MM.1S (cell line): Measurements from ENCODE around the gene TNNC2.

Experiments
- DNase-seq: peaks from one replicate; pipeline ENCODE4 v3.0.0-alpha.2; 2015
- H2AFZ ChIP-seq: fragments of 300-600 bp; sonication (generic); 2 replicates; pipeline ENCODE4 v1.6.0; 2016; ENCODE audit warnings: antibody characterized with exemption, low read length
- H3F3A ChIP-seq: fragments of 300-600 bp; sonication (generic); 2 replicates; pipeline ENCODE4 v1.6.1; 2016; ENCODE audit warnings: mild to moderate bottlenecking, antibody characterized with exemption, low read length, moderate library complexity, mixed read lengths; ENCODE audit not compliant: insufficient read depth
- H3K27ac ChIP-seq: fragments of 300-600 bp; sonication (generic); 2 replicates; pipeline ENCODE4 v1.5.1; 2016; ENCODE audit warnings: mild to moderate bottlenecking, low read length
- H3K27me3 ChIP-seq: fragments of 300-600 bp; sonication (generic); replicated peaks from 2 replicates; pipeline ENCODE4 v1.6.0; 2016; ENCODE audit warnings: low read length; ENCODE audit not compliant: insufficient read depth
- H3K36me3 ChIP-seq: fragments of 300-600 bp; sonication (generic); replicated peaks from 2 replicates; pipeline ENCODE4 v1.6.1; 2016; ENCODE audit warnings: mild to moderate bottlenecking, low read length, mixed read lengths; ENCODE audit not compliant: insufficient read depth
- H3K4me1 ChIP-seq: fragments of 300-600 bp; sonication (generic); 2 replicates; pipeline ENCODE4 v1.6.1; 2016; ENCODE audit warnings: low read length, mixed read lengths
- H3K4me2 ChIP-seq: fragments of 300-600 bp; sonication (generic); 2 replicates; pipeline ENCODE4 v1.6.0; 2016; ENCODE audit warnings: low read depth, low read length
- H3K4me3 ChIP-seq: fragments of 300-600 bp; sonication (generic); 2 replicates; pipeline ENCODE4 v1.5.1; 2016; ENCODE audit warnings: low read length, mixed read lengths
- H3K79me2 ChIP-seq: fragments of 300-600 bp; sonication (generic); 2 replicates; pipeline ENCODE4 v1.6.1; 2016; ENCODE audit warnings: mixed run types, low read length, mixed read lengths
- H3K9ac ChIP-seq: fragments of 300-600 bp; sonication (generic); 2 replicates; pipeline ENCODE4 v1.6.1; 2016; ENCODE audit warnings: low read length, mixed read lengths
- H3K9me2 ChIP-seq: fragments of 300-600 bp; sonication (generic); replicated peaks from 2 replicates; pipeline ENCODE4 v1.6.1; 2016; ENCODE audit warnings: mild to moderate bottlenecking, low read length, mixed read lengths; ENCODE audit not compliant: insufficient read depth
- H3K9me3 ChIP-seq: fragments of 300-600 bp; sonication (generic); replicated peaks from 2 replicates; pipeline ENCODE4 v1.6.1; 2016; ENCODE audit warnings: mild to moderate bottlenecking, low read length, mixed read lengths; ENCODE audit not compliant: insufficient read depth
- H4K20me1 ChIP-seq: fragments of 300-600 bp; sonication (generic); 2 replicates; pipeline ENCODE4 v1.6.1; 2016; ENCODE audit warnings: mild to moderate bottlenecking, low read length, moderate library complexity, mixed read lengths; ENCODE audit not compliant: insufficient read depth
- EZH2 ChIP-seq: fragments of 300-600 bp; sonication (generic); optimal IDR thresholded peaks from 2 replicates; pipeline ENCODE3; 2017; ENCODE audit warnings: low read depth, mild to moderate bottlenecking, antibody characterized with exemption, low read length, mixed read lengths
- EZH2phosphoT487 ChIP-seq: fragments of 300-600 bp; sonication (generic); IDR thresholded peaks from 2 replicates; pipeline ENCODE4 v1.6.1; 2018; ENCODE audit warnings: antibody characterized with exemption, low read length
- TF ChIP-seq, protein P1 (sequence below): fragments of 300-600 bp; sonication (generic); IDR thresholded peaks from 2 replicates; pipeline ENCODE4 v1.5.1; 2016; ENCODE audit warnings: antibody characterized with exemption, low read length, mixed read lengths

The TNNC2 gene

DNA sequence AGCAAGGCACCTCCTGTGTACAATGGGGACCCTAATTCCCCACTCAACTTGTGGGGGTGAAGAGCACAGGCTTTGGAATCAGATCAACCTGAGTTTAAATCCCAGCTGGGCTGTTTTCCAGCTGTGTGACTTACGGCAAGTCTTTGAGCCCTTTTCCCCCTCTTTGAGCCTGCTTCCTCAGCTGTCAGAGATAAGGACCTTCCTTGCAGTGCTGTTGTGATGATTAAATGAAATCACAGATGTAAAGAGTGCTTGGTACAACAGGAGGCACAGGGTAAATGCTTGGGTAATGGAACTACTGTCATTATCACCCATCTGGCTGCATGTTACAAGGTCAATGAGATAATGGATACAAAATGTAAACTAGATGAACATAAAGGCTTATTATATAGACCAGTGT is 9.7 kb upstream of the TNNC2 start:
- no peaks in the 10 kb centered on the region for H3K27me3 ChIP-seq
- H3K9me3 ChIP-seq, result no peaks in the 10 kb centered on the region
- no peak overlapping the region for H2AFZ ChIP-seq
- H3K4me3 ChIP-seq, result no peak overlapping the region
- H3K9me2 ChIP-seq, result no peaks in the 10 kb centered on the region
- H3K4me2 ChIP-seq, result no peak overlapping the region
- H4K20me1 ChIP-seq, result no peaks in the 10 kb centered on the region
- H3K36me3 ChIP-seq, result no peaks in the 10 kb centered on the region
- DNase-seq, result no peak
- H3F3A ChIP-seq, result no peaks in the 10 kb centered on the region
- H3K4me1 ChIP-seq, result no peaks in the 10 kb centered on the region
- TF ChIP-seq, protein P1, sequence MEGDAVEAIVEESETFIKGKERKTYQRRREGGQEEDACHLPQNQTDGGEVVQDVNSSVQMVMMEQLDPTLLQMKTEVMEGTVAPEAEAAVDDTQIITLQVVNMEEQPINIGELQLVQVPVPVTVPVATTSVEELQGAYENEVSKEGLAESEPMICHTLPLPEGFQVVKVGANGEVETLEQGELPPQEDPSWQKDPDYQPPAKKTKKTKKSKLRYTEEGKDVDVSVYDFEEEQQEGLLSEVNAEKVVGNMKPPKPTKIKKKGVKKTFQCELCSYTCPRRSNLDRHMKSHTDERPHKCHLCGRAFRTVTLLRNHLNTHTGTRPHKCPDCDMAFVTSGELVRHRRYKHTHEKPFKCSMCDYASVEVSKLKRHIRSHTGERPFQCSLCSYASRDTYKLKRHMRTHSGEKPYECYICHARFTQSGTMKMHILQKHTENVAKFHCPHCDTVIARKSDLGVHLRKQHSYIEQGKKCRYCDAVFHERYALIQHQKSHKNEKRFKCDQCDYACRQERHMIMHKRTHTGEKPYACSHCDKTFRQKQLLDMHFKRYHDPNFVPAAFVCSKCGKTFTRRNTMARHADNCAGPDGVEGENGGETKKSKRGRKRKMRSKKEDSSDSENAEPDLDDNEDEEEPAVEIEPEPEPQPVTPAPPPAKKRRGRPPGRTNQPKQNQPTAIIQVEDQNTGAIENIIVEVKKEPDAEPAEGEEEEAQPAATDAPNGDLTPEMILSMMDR, result no peak
- TF ChIP-seq EZH2 (no peak), EZH2phosphoT487 (no peak)
- H3K27ac ChIP-seq, result no peak overlapping the region
- no peaks in the 10 kb centered on the region for H3K79me2 ChIP-seq
- no peak overlapping the region for H3K9ac ChIP-seq

DNA sequence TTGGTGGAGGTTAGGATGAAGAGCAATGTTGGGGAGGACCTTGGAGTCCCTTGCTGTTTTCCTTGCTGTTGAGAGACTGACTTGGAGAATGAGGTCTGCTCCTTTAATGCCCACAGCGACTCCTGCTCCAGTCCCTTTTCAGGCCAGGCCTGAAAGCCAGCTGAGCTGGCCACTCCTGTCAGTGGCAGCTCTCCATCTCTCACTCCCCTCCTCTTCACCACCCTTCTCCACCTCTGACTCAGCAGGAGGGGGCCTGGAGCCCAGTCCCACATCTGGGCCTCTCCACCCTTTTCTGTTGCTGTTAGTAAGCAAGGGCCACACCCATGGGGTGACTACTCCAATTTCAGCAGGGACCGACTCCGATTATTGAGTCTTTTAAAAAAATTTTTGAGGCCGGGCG is 8.7 kb upstream of the TNNC2 start:
- H3K4me1 ChIP-seq, result no peaks in the 10 kb centered on the region
- H3K9me3 ChIP-seq, result no peaks in the 10 kb centered on the region
- H3K27me3 ChIP-seq, result no peaks in the 10 kb centered on the region
- no peak overlapping the region for H3K27ac ChIP-seq
- H3K4me2 ChIP-seq, result no peak overlapping the region
- H3K79me2 ChIP-seq, result no peaks in the 10 kb centered on the region
- DNase-seq, result no peak
- no peaks in the 10 kb centered on the region for H4K20me1 ChIP-seq
- no peak overlapping the region for H3K9ac ChIP-seq
- no peak for TF ChIP-seq EZH2phosphoT487
- no peaks in the 10 kb centered on the region for H3F3A ChIP-seq
- H3K4me3 ChIP-seq, result no peak overlapping the region
- no peak overlapping the region for H2AFZ ChIP-seq
- H3K9me2 ChIP-seq, result no peaks in the 10 kb centered on the region
- H3K36me3 ChIP-seq, result no peaks in the 10 kb centered on the region

DNA sequence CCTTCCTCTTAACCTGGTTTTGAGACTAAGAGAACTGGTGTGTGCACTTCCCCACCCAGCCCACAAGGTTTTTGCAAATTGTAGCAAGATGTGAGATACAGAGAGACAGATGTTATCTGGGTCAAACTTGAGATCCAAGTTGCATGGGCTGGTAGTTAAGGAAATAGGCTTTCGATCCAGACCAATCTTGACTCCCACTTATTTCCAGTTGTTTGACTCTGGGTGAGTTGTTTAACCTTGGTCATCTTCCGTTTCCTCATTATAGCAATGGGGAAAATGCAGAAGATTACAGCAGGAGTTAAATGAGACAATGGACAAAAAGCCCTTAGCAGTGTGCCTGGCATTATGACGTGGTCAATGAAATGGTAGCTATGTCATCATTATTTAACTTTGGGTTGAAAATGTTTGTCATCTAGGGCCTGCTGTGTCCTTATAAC is 8.2 kb upstream of the TNNC2 start:
- no peaks in the 10 kb centered on the region for H4K20me1 ChIP-seq
- H3K4me1 ChIP-seq, result no peaks in the 10 kb centered on the region
- TF ChIP-seq, protein P1, result no peak
- TF ChIP-seq EZH2phosphoT487 (no peak), EZH2 (no peak)
- no peak for DNase-seq
- H3K4me3 ChIP-seq, result no peak overlapping the region
- no peaks in the 10 kb centered on the region for H3K27me3 ChIP-seq
- no peaks in the 10 kb centered on the region for H3K36me3 ChIP-seq
- no peak overlapping the region for H2AFZ ChIP-seq
- H3K9me2 ChIP-seq, result no peaks in the 10 kb centered on the region
- no peak overlapping the region for H3K9ac ChIP-seq
- no peak overlapping the region for H3K4me2 ChIP-seq
- no peak overlapping the region for H3K27ac ChIP-seq
- no peaks in the 10 kb centered on the region for H3F3A ChIP-seq
- H3K9me3 ChIP-seq, result no peaks in the 10 kb centered on the region
- H3K79me2 ChIP-seq, result no peaks in the 10 kb centered on the region

DNA sequence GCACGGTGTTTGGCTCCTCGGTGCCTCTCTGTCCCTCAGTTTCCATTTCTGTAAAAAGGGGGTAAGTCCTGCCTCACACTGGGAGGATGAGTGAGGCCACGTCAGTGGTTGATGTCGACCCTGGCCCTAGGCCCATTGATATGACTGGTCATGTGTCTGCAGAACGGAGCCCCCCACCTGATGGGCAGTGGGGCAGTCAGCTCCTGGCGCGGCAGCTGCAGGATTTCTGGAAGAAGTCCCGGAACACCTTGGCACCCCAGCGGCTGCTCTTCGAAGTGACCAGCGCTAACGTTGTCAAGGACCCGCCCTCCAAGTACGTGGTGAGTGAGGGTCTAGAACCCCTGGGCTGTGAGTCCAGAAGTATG is 7.7 kb upstream of the TNNC2 start:
- Histone ChIP-seq H3K9ac (no peak overlapping the region), H3K27me3 (no peaks in the 10 kb centered on the region), H3K27ac (no peak overlapping the region), H2AFZ (no peak overlapping the region), H3K4me3 (no peak overlapping the region), H3K9me2 (no peaks in the 10 kb centered on the region), H3F3A (no peaks in the 10 kb centered on the region), H3K9me3 (no peaks in the 10 kb centered on the region), H3K4me2 (no peak overlapping the region), H4K20me1 (no peaks in the 10 kb centered on the region), H3K4me1 (no peaks in the 10 kb centered on the region), H3K79me2 (no peaks in the 10 kb centered on the region), H3K36me3 (no peaks in the 10 kb centered on the region)
- TF ChIP-seq EZH2 (no peak), EZH2phosphoT487 (no peak)
- TF ChIP-seq, protein P1, result no peak
- no peak for DNase-seq
